SU-DHL-6 (cell line): ENCODE results near the gene WWOX.

ENCODE experiments used
- CTCF ChIP-seq: fragments of 200-600 bp; sonication (generic); IDR thresholded peaks from one replicate; pipeline ENCODE4 v1.5.1; 2017; ENCODE audit warnings: antibody characterized with exemption, mild to moderate bottlenecking, low read length, moderate library complexity; ENCODE audit not compliant: insufficient read depth, poor library complexity, severe bottlenecking
- EZH2phosphoT487 ChIP-seq: fragments of 200-600 bp; sonication (generic), shearing (Covaris generic); conservative IDR thresholded peaks from 2 replicates; pipeline ENCODE4 v1.6.1; 2018; ENCODE audit warnings: mild to moderate bottlenecking, antibody characterized with exemption, low read length, moderate library complexity, mixed read lengths

- TF ChIP-seq CTCF (no peak), EZH2phosphoT487 (no peak)
Observed at GRCh38 chr16:78524066-78524595, 424.7 kb downstream of the WWOX start.
